Measurements from ENCODE around the gene RFNG.

The RFNG gene

DNA sequence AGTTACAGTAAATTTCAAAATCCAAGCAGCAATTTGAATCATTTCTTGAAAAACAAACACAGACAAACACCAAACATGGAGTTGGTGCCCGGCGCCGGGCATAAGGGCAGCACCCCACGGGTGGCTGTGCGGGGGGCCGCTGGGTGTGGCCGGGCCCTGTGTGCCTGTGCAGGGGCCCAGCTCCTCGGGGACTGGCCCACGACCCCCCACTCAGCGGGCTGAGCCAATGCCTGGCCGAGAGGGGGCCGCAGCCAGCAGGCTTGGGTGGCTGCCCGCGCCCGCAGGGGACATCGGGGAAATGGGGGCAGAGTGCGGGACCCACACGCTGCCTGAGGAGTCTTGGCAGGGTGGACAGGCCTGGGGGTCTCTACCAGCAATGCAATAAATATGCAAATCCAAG is 26.8 kb upstream of the RFNG start:
- DNase-seq: no peak

DNA sequence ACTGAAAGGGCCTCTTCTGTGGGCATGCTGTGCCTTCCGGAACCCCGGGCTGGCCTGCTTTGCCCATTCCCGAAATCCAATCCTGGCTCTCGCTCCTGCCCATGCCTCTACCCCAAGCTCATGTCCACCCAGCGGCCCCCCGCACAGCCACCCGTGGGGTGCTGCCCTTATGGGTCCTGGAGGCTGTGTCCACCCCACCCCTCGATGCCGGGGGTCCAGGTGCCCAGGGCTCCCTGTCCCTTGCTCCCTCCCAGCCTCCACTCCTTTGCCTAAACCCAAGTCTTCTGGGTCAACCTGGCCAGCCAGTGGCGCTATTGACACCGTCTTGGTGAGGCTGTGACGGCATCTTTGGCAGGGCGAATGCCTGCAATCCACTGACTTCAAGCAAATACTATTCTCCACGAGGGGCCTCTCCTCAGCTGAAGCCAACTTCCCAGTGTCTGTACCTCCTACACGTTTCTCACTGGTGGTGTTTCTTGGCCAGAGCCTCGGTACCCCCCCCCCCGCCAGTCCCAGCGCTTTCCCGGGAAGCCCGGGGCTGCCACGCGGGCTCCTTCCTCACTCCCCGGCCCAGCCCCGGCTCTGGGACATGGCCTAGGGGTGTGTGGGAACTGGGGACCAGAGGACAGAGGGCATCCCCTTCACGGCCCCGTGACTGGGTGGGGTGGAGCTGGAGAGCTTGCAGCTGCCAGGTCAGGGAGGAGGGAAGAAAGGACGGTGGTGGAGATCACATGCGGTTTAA is 26.2 kb upstream of the RFNG start:
- peak in 3 of 51 donors; percentile 8 to 42 (median 22) for DNase-seq

DNA sequence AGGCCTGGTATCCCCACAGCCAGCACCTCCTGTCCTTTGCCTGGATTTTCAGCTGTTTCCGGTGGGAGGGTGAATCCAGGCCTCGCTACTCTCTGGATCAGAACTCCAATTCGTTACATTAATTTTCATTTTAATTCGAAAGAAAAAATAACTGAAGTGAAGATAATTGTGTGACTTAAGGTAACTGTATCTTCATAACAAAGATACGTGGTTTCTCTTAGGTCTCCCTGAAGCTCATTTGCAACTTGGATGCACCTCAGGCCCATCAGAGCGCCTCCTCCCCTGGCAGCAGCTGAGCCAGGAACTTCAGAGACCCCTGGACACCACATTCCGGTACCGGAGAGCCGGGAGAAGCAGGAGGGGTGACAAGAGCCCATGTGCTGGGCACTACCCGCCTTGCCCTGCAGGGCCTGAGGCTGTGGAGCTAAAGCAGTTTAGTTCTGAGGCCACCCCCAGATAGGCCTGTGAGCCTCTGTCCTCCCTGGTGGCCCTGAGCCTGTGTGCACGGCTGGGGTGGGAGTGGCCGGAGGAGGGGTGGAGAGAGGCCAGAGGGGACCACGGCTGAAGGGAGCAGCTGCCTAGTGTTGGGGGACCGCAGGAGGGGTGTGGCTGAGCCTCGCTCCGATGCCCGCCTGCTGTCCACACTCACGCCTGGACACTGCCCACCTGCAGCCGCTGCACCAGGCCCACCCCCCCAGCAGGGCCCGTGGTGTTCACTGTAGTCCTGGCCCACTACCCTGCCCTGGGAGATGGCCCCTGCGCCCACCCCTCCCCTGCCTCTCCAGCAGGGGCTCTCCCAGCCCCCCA is 25.4 kb upstream of the RFNG start:
- DNase-seq: no peak

DNA sequence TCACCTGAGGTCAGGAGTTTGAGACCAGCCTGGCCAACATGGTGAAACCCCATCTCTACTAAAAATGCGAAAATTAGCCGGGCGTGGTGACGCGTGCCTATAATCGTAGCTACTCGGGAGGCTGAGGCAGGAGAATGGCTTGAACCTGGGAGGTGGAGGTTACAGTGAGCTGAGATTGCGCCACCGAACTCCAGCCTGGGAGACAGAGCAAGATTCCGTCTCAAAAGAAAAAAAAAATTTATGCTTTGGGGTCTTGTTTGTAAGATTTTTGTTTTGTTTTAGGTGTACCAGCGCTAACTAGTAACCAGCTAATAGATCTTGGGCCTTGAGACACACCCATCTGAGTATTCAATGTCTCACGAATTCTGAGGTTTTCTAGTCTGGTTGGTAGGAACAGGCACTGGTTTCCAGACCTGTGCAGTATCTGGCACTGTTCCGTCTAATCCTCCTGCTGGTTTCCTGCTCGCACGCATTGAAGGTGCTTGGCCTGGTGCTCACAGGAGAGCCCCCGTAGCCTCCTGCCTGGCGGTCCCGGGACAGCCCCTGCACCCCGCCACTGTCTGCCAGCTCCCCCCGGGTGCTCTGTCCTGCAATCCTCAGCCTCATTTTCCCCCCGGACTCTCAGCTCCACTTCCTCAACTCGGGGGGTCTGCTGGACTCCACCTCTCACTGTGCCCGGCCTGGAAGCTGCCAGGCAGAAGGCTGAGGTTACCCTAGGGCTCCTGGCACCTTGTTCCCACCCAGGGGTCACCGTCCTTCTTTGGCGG is 24.6 kb upstream of the RFNG start:
- no peak for DNase-seq

DNA sequence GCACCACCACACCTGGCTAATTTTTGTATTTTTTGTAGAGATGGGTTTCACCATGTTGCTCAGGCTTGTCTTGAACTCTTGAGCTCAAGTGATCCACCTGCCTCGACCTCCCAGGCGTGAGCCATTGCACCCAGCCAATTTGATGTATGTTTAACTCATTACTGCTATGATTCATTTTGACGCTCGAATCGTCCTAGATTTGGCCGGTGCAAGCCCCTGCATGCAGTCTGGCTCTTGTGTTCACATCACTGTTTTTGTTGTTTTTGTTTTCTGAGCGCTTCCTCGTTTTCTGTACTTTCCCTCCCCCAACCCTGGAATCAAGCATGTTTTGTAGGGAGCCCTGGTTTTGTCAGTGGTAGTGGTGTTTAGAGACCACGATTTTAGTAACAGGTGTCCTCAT is 21.8 kb upstream of the RFNG start:
- no peak for DNase-seq

DNA sequence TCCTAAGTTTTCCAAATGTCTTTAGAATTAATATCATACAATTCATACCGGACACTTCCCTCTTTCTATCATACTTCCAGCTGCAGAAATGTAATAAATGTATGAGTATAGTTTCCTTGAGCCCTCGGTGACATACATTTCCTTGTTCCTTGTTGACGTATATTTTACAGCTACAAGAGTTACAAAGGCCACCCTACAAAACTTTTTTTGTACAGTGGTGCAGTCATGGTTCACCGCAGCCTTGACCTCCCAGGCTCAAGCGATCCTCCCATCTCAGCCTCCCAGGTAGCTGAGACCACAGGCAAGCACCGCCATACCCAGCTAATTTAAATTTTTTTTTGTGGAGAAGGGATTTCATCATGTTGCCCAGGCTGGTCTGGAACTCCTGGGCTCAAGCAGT is 21.2 kb upstream of the RFNG start:
- no peak for DNase-seq

DNA sequence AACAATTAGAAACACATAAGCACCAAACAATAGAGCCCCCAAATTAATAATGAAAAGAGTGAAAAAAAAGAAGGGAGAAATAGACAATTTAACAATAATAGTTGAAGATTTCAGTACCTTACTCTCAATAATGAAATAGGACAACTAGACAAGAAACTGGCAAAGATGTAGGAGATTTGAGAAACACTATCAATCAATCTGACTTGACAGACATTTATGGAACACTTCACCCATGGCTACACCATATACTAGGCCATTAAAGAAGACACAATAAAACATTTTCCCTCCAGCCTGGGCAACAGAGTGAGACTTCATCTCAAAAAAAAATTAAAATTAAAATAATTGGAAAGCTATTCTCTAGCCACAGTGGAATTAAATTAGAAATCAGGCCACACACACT is 19.0 kb upstream of the RFNG start:
- no peak for DNase-seq

DNA sequence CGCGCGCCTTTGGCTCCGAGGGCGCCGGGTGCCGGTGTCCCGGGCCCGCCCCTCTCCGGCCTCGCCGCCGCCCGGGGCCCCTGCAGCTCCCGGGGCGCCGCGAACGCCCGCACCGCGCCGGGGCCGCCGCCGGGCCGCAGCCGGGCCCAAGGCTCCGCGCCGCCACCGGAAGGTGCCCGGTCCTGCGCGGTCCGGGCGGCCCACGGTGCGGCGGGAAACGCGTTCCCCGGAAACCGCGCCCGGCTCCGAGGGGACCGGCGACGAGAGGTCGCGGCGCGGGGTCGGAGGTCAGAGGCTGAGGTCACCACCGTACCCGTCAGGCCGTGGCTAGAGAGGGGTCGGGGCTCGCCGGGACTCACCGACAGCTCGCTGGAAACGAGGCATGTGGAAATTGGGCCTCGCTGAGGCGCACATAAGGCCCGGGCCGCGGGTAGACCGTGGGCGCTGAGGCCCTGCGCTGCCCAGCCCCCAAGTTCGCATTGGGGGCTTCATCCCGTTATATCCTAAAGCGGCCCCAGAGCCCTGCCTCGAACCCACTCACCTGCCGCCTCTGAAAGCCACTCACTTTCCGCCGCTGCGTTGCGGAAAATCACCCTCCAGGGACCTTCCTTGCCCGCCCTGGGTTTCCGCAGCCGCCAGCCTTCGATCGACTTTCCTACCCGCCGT is 14.2 kb upstream of the RFNG start, which contains the start of gene DUS1L:
Gene DUS1L (minus strand): TSS at position 167 of the 666 bp plus-strand sequence. CDS start 745 bp downstream, outside the sequence.
- peak in 39 of 51 donors; percentile 8 to 75 (median 36) for DNase-seq

DNA sequence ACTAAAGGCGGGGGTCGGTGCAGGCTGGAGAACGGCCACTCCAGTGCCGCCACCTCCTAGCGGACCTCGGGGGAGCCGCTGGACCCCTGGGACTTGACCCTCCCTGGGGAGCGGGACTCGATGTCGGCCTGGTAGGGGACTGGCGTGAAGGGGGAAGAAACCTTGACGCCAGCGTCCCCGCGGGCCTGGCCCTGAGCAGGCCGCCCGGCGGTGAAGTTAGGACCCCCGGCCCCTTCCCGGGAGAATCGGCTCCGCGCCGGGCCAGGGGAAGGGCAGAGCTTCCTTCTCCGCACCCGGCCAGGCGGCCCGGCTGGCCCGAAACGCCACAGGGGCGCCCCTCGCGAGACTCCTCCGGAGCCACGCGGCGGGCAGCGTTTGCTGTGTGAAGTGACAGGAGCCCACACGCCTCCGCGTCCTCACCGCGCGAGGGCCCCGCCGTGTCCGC is 13.6 kb upstream of the RFNG start:
- peak in 1 of 51 donors; percentile 43 for DNase-seq

DNA sequence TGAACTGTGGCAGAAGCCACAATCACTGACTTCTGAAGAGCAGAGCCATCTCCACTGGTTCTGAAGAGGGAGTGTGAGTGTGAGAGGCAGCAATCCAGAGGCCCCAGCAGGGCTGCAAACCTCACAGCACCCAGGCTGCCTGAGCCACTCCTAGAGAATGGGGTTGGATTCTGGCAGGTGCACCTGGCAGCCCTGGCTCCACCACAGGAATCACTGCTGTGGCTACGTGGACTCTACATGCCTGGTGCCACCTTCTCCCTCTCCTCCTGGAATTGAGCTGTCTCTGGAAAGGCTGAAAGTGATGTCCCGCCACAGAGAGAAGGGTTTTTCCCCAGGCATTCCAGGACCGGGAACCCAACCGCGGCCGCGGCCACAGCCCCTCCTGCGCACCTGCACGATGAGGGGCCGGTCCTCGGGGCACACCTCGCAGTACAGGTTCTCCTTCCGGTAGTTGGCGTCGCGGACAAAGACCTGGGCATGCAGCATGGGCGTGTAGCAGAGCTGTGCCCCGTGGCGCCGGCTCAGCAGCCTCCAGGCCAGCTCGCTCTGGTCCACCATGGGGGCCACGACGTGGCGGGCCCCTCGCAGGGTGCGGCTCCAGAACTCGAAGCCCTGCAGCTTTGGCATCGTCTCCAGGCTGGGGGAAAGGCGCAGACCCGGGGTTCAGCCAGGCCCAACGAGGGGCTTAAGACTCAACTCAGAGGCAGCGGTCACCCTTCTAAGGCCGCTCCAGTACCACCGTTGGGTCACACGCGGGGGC is 13.0 kb upstream of the RFNG start:
- no peak for DNase-seq

DNA sequence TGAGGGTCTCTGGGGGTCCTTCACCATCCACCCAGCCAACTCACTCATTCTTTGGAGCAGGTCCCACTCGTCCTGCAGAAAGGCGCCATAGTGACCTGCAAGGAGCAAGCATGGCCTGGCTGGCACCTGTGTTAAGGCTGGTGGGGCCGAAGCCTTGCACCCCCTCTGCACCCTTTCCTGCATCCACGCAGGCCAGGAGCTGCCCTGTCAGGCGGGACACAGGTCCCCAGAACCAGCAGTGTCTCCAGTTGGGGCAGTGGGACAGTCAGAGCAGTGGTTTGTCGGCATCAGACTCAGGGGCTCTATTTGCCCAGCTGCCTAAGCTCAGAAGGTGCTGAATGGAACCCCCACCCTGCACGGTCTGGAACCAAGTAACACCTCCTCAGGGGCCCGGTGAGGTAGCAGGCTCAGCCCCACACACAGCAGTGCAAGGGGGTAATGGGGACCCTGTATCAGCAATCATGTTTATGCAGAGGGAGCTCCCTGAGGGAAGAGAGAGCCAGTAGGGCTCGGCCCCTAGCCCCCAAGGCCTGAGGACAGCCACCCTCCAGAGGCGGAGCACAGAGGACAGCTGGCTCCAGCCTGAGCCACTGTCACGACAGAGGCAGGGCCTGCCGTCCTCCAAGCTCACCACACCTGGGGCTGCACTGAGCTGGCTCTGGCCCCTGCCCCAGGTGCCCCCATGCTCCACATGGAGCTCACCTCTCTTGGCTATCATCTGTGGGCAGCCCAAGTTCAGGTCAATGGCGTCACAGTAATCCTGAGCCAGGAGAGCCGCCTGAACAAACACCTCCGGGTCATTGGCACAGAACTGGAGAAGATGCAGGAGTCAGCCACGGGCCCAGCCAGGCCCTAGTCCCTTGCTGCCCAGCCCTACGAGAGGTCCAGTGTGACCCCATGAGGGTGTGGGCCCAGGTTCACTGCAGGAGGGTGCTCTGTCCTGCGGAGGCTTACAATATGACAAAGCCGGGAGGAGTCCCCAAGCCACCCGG is 12.1 kb upstream of the RFNG start:
- DNase-seq: no peak

DNA sequence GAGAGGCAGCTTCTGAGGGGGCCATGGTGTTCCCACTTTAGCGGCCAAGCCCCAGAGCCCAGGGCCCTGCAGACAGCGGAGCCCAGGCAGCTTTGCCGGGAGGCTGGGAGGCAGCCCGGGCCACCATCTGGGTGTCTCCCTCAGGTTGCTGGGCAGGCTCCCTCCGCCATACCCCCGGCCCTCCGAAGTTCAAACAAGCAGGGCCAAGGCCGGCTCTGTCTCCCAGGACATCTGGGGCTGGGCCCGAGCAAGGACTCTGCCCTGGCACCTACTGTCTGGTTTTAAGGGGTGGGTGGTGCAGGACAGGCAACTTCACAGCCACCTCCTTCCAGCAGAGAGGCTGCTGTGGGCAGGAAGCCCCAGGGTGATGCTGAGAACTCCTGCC is 11.4 kb upstream of the RFNG start:
- DNase-seq: no peak

DNA sequence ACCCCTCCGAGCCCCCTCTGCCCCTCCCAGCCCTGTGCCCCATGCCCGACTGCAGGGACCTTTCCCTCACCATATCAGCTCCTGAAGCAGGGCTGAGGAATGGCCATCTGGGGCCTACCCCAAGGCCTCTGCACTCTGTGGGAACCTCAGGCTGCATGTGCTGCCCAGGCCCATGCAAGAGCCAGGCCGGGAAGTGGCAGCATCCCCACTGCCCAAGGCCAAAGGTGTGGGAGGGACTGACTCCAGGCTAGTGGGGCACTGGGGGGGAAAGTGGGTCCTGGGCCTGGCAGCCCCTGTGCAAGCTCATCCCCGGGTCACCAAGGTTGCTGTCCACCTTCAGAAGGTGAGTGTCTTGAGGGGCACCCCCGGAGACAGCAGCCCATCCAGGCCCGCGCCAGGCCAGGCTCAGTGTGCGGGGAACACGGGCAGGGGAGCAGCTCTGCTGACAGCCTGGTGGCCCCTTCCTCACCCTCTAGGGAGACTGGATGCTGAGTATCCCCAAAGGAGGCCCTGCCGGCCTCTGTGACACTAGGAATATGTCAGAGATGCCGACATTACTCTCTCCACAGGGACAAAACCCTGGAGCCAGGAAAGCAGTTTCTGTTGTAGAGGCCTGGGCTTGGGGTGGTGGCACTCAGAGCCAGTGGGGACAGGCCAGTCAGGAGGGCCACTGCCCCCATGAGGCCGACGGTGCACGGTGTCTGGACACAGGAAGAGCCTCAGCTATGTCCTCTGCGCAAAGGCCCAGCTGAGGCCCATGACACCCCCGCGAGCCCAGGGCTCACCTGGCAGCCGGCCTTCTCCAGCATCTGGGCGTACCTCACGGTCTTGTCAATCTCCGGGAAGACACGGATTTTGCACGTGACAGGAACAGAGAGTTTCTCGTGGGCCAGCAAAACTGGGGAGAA is 10.7 kb upstream of the RFNG start:
- no peak for DNase-seq

DNA sequence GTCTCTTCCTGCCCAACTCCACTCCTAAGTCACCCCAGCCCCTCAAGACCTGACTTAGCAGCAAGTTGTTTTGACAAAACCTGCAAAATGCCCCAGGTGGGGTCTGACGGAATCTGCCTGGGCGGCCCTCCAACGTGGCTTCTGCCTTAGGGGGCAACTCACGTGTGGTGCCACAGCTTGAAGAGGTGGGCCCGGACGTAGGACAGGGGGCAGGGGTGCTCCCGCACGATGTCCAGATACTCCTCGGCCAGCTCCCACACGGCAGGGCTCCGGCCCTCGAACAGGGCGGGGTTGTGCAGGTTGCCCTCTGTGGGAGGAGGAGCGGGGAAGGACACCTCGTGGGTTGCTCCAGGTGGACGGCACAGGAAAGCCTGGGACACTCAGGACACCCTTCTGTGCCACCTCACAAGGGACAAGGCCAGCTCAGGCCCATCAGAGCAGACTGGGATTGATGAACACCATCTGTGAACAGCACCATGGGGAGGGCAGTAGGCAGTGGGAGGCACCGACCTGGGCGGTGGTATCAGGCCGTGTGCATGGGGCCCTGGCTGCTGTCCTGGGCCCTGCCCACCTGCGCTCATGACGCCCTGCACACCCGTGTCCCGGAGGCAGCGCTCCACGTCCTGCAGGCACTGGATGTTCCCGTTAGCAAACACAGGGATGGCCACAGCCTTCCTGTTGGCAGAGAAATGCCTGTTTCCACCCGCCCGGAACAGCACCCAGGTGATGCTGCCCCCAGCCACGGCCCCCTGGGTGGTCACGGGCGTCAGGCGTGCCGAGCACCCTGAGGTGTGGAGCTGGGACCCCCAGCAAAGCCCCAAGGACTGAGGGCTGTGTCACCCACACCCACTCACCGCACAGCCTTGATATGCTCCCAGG is 9.7 kb upstream of the RFNG start:
- DNase-seq: no peak

DNA sequence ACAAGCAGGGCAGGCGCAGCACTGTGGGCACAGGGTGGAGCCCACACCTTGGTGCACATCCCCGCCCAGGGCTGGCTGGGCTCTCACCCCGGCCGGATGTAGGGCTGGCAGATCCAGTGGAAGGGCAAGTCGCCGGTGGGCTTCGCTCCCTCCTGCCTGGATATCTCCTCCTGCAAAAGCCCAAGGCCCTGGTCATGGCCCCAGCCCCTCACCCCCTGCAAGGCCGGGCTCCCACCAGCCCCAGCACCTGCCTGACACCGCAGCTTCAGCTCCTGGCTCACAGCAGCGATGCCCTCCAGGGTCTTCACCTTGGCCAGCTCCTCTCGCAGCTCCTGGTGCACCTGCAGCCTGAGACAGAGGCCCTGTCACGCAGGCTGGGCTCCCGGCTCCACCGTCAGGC is 9.0 kb upstream of the RFNG start:
- DNase-seq: no peak

DNA sequence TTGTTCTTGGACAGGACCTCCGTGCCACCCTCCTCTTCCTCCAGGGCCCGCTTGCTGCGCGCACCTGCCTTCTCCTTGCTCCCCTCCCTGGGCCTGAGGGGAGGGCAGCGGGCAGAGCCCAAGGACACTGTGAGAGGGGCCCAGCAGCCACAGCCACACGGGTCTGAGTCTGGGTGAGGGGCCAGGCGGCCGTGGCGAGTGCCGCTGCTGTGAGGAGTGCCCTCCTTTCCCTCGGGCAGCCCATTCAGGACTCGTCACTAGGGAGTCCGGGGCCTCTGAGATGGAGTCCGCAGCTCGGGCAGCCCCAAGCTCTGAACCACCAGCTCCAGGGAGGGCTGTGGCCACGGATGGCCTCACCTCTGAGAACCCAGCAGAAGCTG is 8.4 kb upstream of the RFNG start:
- no peak for DNase-seq

DNA sequence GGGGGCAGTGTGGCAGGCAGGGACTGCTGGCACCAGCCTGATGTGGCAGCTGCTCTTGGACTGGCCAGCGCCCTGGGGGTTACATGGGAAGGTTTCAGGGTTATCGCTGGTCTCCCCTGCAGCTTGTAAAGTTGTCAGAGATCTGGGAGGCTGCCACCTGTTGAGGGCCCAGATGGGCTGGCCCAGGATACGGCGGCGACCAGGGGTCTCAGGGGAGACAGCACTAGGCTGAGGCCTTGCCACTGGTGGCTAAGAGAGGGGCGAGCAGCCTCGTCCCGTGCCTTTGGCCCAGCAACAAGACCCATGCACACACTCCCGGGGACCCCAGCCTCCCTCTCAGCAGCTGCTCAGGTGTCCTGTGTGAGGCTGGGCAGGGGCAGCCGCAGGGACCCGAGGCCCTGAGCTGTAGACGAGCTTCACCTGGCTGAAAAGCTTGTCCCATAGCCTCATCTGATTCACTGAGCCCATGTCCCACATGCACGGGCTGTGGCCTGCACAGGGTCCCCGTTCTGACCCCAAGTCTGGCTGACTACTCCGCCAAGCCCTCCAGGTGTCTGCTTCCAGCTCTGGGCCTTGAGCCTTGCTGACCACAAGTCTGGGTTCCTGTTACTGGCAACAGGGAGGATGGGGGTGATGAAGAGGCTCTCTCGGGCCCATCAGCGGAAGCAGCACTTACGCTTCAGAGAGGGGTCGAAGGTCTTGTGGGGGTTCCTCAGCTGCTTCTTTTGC is 7.8 kb upstream of the RFNG start:
- no peak for DNase-seq
